Activated CD8-positive, alpha-beta T cell treated with anti-CD3 and anti-CD28 coated beads for 36 hours (primary cell): ENCODE measurements around the gene TAS2R20. TPM values are rescaled to one million over a fixed set of nuclear protein-coding genes. Genes with fewer than 3 reads are reported as not detected.

ENCODE experiments used
- ATAC-seq: fragments of 200-7000 bp; cut with Tn5 transposase; one replicate; pipeline ENCODE4 v1.10.0; 2021; ENCODE audit warnings: mild to moderate bottlenecking, moderate library complexity
- CTCF ChIA-PET: fragments of 350-600 bp; sonication (Branson Sonifier 250); formaldehyde crosslinking; loops from one replicate; lab custom pipeline; 2021; ENCODE audit warnings: antibody characterized with exemption; lab: Charles Lee
- POLR2A ChIA-PET: fragments of 350-600 bp; sonication (Branson Sonifier 250); formaldehyde crosslinking; loops from one replicate; lab custom pipeline; 2021; ENCODE audit warnings: antibody characterized with exemption; lab: Charles Lee
- DNase-seq: peaks from one replicate; pipeline ENCODE4 v3.0.0-alpha.2; 2020
- H3K27ac Mint-ChIP-seq: one replicate; pipeline ENCODE4 v1.8.0; 2021; ENCODE audit warnings: mild to moderate bottlenecking, mixed read lengths
- H3K27me3 Mint-ChIP-seq: one replicate; pipeline ENCODE4 v1.8.0; 2021; ENCODE audit warnings: mixed read lengths
- H3K36me3 Mint-ChIP-seq: one replicate; pipeline ENCODE4 v1.8.0; 2021; ENCODE audit warnings: low read depth, mixed read lengths
- H3K4me1 Mint-ChIP-seq: one replicate; pipeline ENCODE4 v1.8.0; 2021; ENCODE audit warnings: low read depth, mixed read lengths
- H3K4me3 Mint-ChIP-seq: one replicate; pipeline ENCODE4 v1.8.0; 2021; ENCODE audit warnings: mild to moderate bottlenecking, moderate library complexity, mixed read lengths
- H3K9me3 Mint-ChIP-seq: one replicate; pipeline ENCODE4 v1.8.0; 2021; ENCODE audit warnings: mixed read lengths
- CTCF ChIP-seq: fragments of 200-600 bp; IDR thresholded peaks from one replicate; pipeline ENCODE4 v1.8.0; 2022; ENCODE audit warnings: antibody characterized with exemption, mild to moderate bottlenecking
- intact Hi-C: fragments of 100-400 bp; cut with micrococcal nuclease; formaldehyde crosslinking; loops from one replicate; pipeline ENCODE4 v1.10.0; 2022
- total RNA-seq, 2 experiments: library from RNA; stranded (reverse); gene quantifications; one replicate each; pipeline ENCODE4 v1.2.3, GENCODE V29; 2021

The TAS2R20 gene
- total RNA-seq, 2 experiments from 2014 or later, result 0.81 to 1.6 TPM

GRCh38 chr12:11026118-11026517, 28.0 kb upstream of the TAS2R20 start:
- no peak for TF ChIP-seq CTCF
- POLR2A ChIA-PET, result no interaction called here
- CTCF ChIA-PET, result interaction anchor here (1.5 kb wide), 1 partner anchor 886 kb away, joined by 3 read pairs; no protein-coding TSS in a partner anchor
- DNase-seq, result no peak
- no peaks in the 10 kb centered on the region for H3K4me1 Mint-ChIP-seq
- no peak overlapping the region for H3K27ac Mint-ChIP-seq
- ATAC-seq, result no peak
- peaks cover 5% of the 10 kb centered on the region for H3K9me3 Mint-ChIP-seq
- H3K4me3 Mint-ChIP-seq, result no peak overlapping the region
- peaks cover 31% of the 10 kb centered on the region for H3K36me3 Mint-ChIP-seq
- no peaks in the 10 kb centered on the region for H3K27me3 Mint-ChIP-seq
- intact Hi-C loops, result no loop called here

GRCh38 chr12:11023387-11023786, 25.3 kb upstream of the TAS2R20 start:
- intact Hi-C loops, result no loop called here
- ATAC-seq (no peak), DNase-seq (no peak)
- no peak overlapping the region for H3K27ac Mint-ChIP-seq
- H3K36me3 Mint-ChIP-seq, result peaks cover 33% of the 10 kb centered on the region
- no peak for TF ChIP-seq CTCF
- POLR2A ChIA-PET, result no interaction called here
- H3K4me3 Mint-ChIP-seq, result no peak overlapping the region
- CTCF ChIA-PET, result no interaction called here
- H3K9me3 Mint-ChIP-seq, result peaks cover 5% of the 10 kb centered on the region
- H3K27me3 Mint-ChIP-seq, result no peaks in the 10 kb centered on the region
- no peaks in the 10 kb centered on the region for H3K4me1 Mint-ChIP-seq

- Mint-ChIP-seq H3K27ac (no peak within 1 kb of the TSS), H3K4me1 (no peaks in the 10 kb centered on the region), H3K4me3 (no peak within 1 kb of the TSS), H3K36me3 (peaks cover 27% of the 10 kb centered on the region), H3K27me3 (no peaks in the 10 kb centered on the region), H3K9me3 (peaks cover 5% of the 10 kb centered on the region)
- no peak for TF ChIP-seq CTCF
- DNase-seq (no peak), ATAC-seq (no peak)
- CTCF ChIA-PET, result no interaction called here
- POLR2A ChIA-PET, result no interaction called here
- intact Hi-C loops, result no loop called here
Observed at GRCh38 chr12:11022520-11022919, 24.4 kb upstream of the TAS2R20 start, which contains the start of gene TAS2R19. TSS of gene TAS2R19 (minus strand) at chr12:11022620. CDS start at chr12:11022571, 49 bp downstream.

GRCh38 chr12:11016937-11017336, 18.8 kb upstream of the TAS2R20 start:
- DNase-seq (no peak), ATAC-seq (no peak)
- TF ChIP-seq CTCF, result no peak
- Mint-ChIP-seq H3K9me3 (no peaks in the 10 kb centered on the region), H3K27me3 (no peaks in the 10 kb centered on the region), H3K4me1 (peaks cover 6% of the 10 kb centered on the region), H3K27ac (no peak overlapping the region), H3K4me3 (no peak overlapping the region), H3K36me3 (peaks cover 12% of the 10 kb centered on the region)
- intact Hi-C loops, result no loop called here
- CTCF ChIA-PET, result no interaction called here
- POLR2A ChIA-PET, result interaction anchor here (0.6 kb wide), 1 partner anchor 80 kb away, joined by 3 read pairs; no protein-coding TSS in a partner anchor

- ChIA-PET POLR2A (no interaction called here), CTCF (no interaction called here)
- Mint-ChIP-seq H3K4me1 (peaks cover 6% of the 10 kb centered on the region), H3K9me3 (no peaks in the 10 kb centered on the region), H3K4me3 (no peak overlapping the region), H3K36me3 (peaks cover 11% of the 10 kb centered on the region), H3K27me3 (no peaks in the 10 kb centered on the region), H3K27ac (no peak overlapping the region)
- TF ChIP-seq CTCF, result no peak
- ATAC-seq (no peak), DNase-seq (no peak)
- intact Hi-C loops, result loop anchor here (2.0 kb wide), 1 partner anchor 53 kb away; no protein-coding TSS in a partner anchor
Observed at GRCh38 chr12:11015775-11016430, 17.8 kb upstream of the TAS2R20 start.
